MM.1S (cell line): ENCODE measurements around the gene WDFY1.

ENCODE experiments used
- DNase-seq: peaks from one replicate; pipeline ENCODE4 v3.0.0-alpha.2; 2015
- H2AFZ ChIP-seq: fragments of 300-600 bp; sonication (generic); 2 replicates; pipeline ENCODE4 v1.6.0; 2016; ENCODE audit warnings: antibody characterized with exemption, low read length
- H3F3A ChIP-seq: fragments of 300-600 bp; sonication (generic); 2 replicates; pipeline ENCODE4 v1.6.1; 2016; ENCODE audit warnings: mild to moderate bottlenecking, antibody characterized with exemption, low read length, moderate library complexity, mixed read lengths; ENCODE audit not compliant: insufficient read depth
- H3K27ac ChIP-seq: fragments of 300-600 bp; sonication (generic); 2 replicates; pipeline ENCODE4 v1.5.1; 2016; ENCODE audit warnings: mild to moderate bottlenecking, low read length
- H3K27me3 ChIP-seq: fragments of 300-600 bp; sonication (generic); replicated peaks from 2 replicates; pipeline ENCODE4 v1.6.0; 2016; ENCODE audit warnings: low read length; ENCODE audit not compliant: insufficient read depth
- H3K36me3 ChIP-seq: fragments of 300-600 bp; sonication (generic); replicated peaks from 2 replicates; pipeline ENCODE4 v1.6.1; 2016; ENCODE audit warnings: mild to moderate bottlenecking, low read length, mixed read lengths; ENCODE audit not compliant: insufficient read depth
- H3K4me1 ChIP-seq: fragments of 300-600 bp; sonication (generic); 2 replicates; pipeline ENCODE4 v1.6.1; 2016; ENCODE audit warnings: low read length, mixed read lengths
- H3K4me2 ChIP-seq: fragments of 300-600 bp; sonication (generic); 2 replicates; pipeline ENCODE4 v1.6.0; 2016; ENCODE audit warnings: low read depth, low read length
- H3K4me3 ChIP-seq: fragments of 300-600 bp; sonication (generic); 2 replicates; pipeline ENCODE4 v1.5.1; 2016; ENCODE audit warnings: low read length, mixed read lengths
- H3K79me2 ChIP-seq: fragments of 300-600 bp; sonication (generic); 2 replicates; pipeline ENCODE4 v1.6.1; 2016; ENCODE audit warnings: mixed run types, low read length, mixed read lengths
- H3K9ac ChIP-seq: fragments of 300-600 bp; sonication (generic); 2 replicates; pipeline ENCODE4 v1.6.1; 2016; ENCODE audit warnings: low read length, mixed read lengths
- H3K9me2 ChIP-seq: fragments of 300-600 bp; sonication (generic); replicated peaks from 2 replicates; pipeline ENCODE4 v1.6.1; 2016; ENCODE audit warnings: mild to moderate bottlenecking, low read length, mixed read lengths; ENCODE audit not compliant: insufficient read depth
- H3K9me3 ChIP-seq: fragments of 300-600 bp; sonication (generic); replicated peaks from 2 replicates; pipeline ENCODE4 v1.6.1; 2016; ENCODE audit warnings: mild to moderate bottlenecking, low read length, mixed read lengths; ENCODE audit not compliant: insufficient read depth
- H4K20me1 ChIP-seq: fragments of 300-600 bp; sonication (generic); 2 replicates; pipeline ENCODE4 v1.6.1; 2016; ENCODE audit warnings: mild to moderate bottlenecking, low read length, moderate library complexity, mixed read lengths; ENCODE audit not compliant: insufficient read depth
- EZH2 ChIP-seq: fragments of 300-600 bp; sonication (generic); optimal IDR thresholded peaks from 2 replicates; pipeline ENCODE3; 2017; ENCODE audit warnings: low read depth, mild to moderate bottlenecking, antibody characterized with exemption, low read length, mixed read lengths
- EZH2phosphoT487 ChIP-seq: fragments of 300-600 bp; sonication (generic); IDR thresholded peaks from 2 replicates; pipeline ENCODE4 v1.6.1; 2018; ENCODE audit warnings: antibody characterized with exemption, low read length
- TF ChIP-seq, protein P1 (sequence below): fragments of 300-600 bp; sonication (generic); IDR thresholded peaks from 2 replicates; pipeline ENCODE4 v1.5.1; 2016; ENCODE audit warnings: antibody characterized with exemption, low read length, mixed read lengths

The WDFY1 gene

DNA sequence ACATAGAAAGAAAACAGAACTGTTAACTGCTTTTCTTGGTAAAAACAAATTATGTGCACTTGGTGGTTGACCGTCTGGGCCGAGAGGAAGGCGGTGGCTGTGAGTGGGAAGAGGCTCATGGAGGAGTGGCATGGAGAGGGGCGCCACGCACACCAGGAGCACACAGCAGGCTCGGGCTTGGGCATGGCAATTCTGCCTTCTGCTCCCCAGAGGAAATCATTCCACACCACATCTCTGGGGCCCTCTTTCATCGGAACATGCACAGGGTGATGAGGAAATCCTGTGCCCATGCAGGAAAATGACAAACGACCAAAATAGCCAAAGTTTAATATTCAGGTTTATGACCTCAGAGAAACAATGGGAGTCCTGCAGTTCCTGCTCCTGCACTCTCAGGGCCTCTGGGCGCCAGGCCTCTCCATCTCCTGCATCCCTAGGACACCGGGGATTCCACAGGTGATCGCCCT is 26.4 kb downstream of the WDFY1 start:
- no peak for DNase-seq
- no peaks in the 10 kb centered on the region for H3K4me1 ChIP-seq
- no peaks in the 10 kb centered on the region for H3K36me3 ChIP-seq
- H3K27ac ChIP-seq: no peak overlapping the region
- no peak overlapping the region for H3K4me2 ChIP-seq
- H3K79me2 ChIP-seq: peaks cover 28% of the 10 kb centered on the region
- no peaks in the 10 kb centered on the region for H3K9me3 ChIP-seq
- no peaks in the 10 kb centered on the region for H3F3A ChIP-seq
- no peak overlapping the region for H2AFZ ChIP-seq
- no peak overlapping the region for H3K9ac ChIP-seq
- H3K27me3 ChIP-seq: no peaks in the 10 kb centered on the region
- TF ChIP-seq, protein P1, sequence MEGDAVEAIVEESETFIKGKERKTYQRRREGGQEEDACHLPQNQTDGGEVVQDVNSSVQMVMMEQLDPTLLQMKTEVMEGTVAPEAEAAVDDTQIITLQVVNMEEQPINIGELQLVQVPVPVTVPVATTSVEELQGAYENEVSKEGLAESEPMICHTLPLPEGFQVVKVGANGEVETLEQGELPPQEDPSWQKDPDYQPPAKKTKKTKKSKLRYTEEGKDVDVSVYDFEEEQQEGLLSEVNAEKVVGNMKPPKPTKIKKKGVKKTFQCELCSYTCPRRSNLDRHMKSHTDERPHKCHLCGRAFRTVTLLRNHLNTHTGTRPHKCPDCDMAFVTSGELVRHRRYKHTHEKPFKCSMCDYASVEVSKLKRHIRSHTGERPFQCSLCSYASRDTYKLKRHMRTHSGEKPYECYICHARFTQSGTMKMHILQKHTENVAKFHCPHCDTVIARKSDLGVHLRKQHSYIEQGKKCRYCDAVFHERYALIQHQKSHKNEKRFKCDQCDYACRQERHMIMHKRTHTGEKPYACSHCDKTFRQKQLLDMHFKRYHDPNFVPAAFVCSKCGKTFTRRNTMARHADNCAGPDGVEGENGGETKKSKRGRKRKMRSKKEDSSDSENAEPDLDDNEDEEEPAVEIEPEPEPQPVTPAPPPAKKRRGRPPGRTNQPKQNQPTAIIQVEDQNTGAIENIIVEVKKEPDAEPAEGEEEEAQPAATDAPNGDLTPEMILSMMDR: no peak
- TF ChIP-seq EZH2phosphoT487 (no peak), EZH2 (no peak)
- H3K4me3 ChIP-seq: no peak overlapping the region
- no peaks in the 10 kb centered on the region for H3K9me2 ChIP-seq
- H4K20me1 ChIP-seq: no peaks in the 10 kb centered on the region

DNA sequence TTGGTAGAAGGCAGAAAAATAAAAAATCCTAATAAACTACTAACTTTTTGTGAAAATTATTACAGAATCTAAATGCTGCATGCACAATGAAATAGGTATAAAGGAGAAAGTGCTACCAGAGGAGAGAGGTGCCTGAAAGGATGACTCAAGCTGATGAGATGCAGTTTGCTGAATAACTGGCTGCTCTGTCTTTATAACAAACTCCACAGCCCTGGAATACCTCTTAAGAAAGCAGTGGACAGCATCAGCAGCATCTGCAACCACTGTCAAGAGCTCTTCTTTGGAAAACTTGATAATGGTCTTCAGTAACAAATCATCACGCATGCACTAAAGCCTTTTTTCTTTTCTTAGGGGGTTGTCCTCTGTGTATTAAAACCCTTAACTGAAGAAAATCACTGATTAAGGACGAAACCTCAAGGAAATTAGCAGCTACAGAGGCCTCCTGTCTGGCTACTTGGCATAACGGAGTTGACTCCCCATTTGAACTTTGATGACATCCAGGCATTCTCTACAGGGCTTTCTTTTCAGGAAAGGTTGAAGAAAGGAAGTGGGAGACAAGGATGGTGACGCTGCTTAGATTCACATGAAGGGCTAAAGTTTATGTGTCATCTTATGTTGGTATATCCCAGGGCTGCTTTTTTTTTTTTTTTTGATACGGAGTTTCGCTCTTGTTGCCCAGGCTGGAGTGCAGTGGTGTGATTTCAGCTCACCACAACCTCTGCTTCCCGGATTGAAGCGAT is 28.8 kb downstream of the WDFY1 start:
- H4K20me1 ChIP-seq: no peaks in the 10 kb centered on the region
- no peak overlapping the region for H3K9ac ChIP-seq
- no peaks in the 10 kb centered on the region for H3K36me3 ChIP-seq
- H3K79me2 ChIP-seq: peaks cover 15% of the 10 kb centered on the region
- H3K4me3 ChIP-seq: no peak overlapping the region
- no peaks in the 10 kb centered on the region for H3K27me3 ChIP-seq
- no peak overlapping the region for H3K27ac ChIP-seq
- no peaks in the 10 kb centered on the region for H3K9me2 ChIP-seq
- no peaks in the 10 kb centered on the region for H3K9me3 ChIP-seq
- H2AFZ ChIP-seq: no peak overlapping the region
- no peak overlapping the region for H3K4me2 ChIP-seq
- H3K4me1 ChIP-seq: no peaks in the 10 kb centered on the region
- H3F3A ChIP-seq: no peaks in the 10 kb centered on the region
- no peak for TF ChIP-seq EZH2
- TF ChIP-seq EZH2phosphoT487: no peak
- TF ChIP-seq, protein P1: no peak
- no peak for DNase-seq

DNA sequence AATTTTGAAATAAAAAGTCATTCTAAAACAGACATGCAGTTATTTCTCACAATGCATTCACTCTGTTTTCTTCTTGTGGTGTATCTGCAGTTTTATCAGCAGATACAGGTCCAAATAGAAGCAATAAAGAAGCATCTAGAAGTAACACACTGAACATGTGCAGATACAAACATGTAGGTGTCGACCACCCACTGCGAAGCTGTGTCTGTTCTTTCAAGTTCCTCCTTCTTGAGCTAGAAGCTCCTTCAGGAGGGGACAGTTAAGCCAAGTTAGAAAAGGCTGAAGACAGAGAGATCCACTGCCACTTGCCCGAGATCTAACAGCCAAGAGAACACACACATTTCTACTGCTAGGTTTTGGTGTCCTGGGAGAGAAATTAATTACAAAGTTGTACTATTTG is 30.1 kb downstream of the WDFY1 start:
- H3K9me3 ChIP-seq: no peaks in the 10 kb centered on the region
- H3K9ac ChIP-seq: no peak overlapping the region
- no peak overlapping the region for H3K4me3 ChIP-seq
- no peaks in the 10 kb centered on the region for H3K4me1 ChIP-seq
- H3K9me2 ChIP-seq: no peaks in the 10 kb centered on the region
- DNase-seq: no peak
- H3K27me3 ChIP-seq: no peaks in the 10 kb centered on the region
- no peak overlapping the region for H3K4me2 ChIP-seq
- no peak for TF ChIP-seq EZH2phosphoT487
- H2AFZ ChIP-seq: no peak overlapping the region
- H3K79me2 ChIP-seq: peaks cover 7% of the 10 kb centered on the region
- no peaks in the 10 kb centered on the region for H4K20me1 ChIP-seq
- H3K27ac ChIP-seq: no peak overlapping the region
- no peaks in the 10 kb centered on the region for H3K36me3 ChIP-seq
- no peaks in the 10 kb centered on the region for H3F3A ChIP-seq

DNA sequence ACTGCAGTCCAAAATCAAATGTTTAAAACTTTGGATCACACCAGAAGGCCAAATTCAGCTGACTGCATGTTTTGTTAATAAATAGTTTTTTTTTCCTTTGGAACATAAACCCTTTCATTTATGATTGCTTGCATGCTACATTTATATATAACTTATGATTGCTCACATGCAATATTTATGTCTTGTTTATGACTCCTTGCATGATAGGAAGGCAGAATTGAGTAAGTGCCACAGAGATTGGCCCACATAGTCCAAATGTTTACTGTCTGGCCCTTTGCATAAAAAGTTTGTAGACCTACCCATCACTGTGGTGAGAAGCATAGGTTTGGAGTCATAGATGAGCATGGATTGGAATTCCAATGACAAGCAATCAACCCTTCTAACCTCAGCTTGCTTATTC is 30.8 kb downstream of the WDFY1 start:
- Histone ChIP-seq H3K79me2 (no peaks in the 10 kb centered on the region), H3K9ac (no peak overlapping the region), H3K9me3 (no peaks in the 10 kb centered on the region), H4K20me1 (no peaks in the 10 kb centered on the region), H3K4me3 (no peak overlapping the region), H3F3A (no peaks in the 10 kb centered on the region), H3K36me3 (no peaks in the 10 kb centered on the region), H3K4me2 (no peak overlapping the region), H3K27ac (no peak overlapping the region), H3K27me3 (no peaks in the 10 kb centered on the region), H3K4me1 (no peaks in the 10 kb centered on the region), H3K9me2 (no peaks in the 10 kb centered on the region), H2AFZ (no peak overlapping the region)
- TF ChIP-seq EZH2phosphoT487: no peak
- no peak for TF ChIP-seq EZH2
- TF ChIP-seq, protein P1: no peak
- no peak for DNase-seq
